SK-N-SH treated with all-trans-retinoic acid at 6 μM for 48 hours (cell line): ENCODE data around the gene RELA.

ENCODE experiments used
- ARNTL ChIP-seq: fragments of 450-650 bp; formaldehyde crosslinking; IDR thresholded peaks from 2 replicates; pipeline ENCODE4 v1.5.0; 2020; ENCODE audit warnings: low read depth, mild to moderate bottlenecking, moderate library complexity, borderline replicate concordance
- CREB5 ChIP-seq: fragments of 250-450 bp; sonication (Bioruptor Pico); IDR thresholded peaks from 2 replicates; pipeline ENCODE4 v1.5.1; 2020; ENCODE audit warnings: low read depth, mild to moderate bottlenecking, moderate library complexity
- CSRNP3 ChIP-seq: fragments of 250-450 bp; sonication (Bioruptor Pico); IDR thresholded peaks from 2 replicates; pipeline ENCODE4 v1.5.1; 2021; ENCODE audit warnings: mild to moderate bottlenecking, moderate library complexity
- GLIS3 ChIP-seq: fragments of 250-450 bp; sonication (Bioruptor Pico); IDR thresholded peaks from 2 replicates; pipeline ENCODE4 v1.5.0; 2020; ENCODE audit warnings: mild to moderate bottlenecking, moderate library complexity
- ISL1 ChIP-seq: fragments of 250-450 bp; sonication (Bioruptor Pico); IDR thresholded peaks from 2 replicates; pipeline ENCODE4 v2.1.2; 2022; ENCODE audit warnings: mild to moderate bottlenecking, moderate library complexity
- PATZ1 ChIP-seq: fragments of 250-450 bp; sonication (Bioruptor Pico); IDR thresholded peaks from 2 replicates; pipeline ENCODE4 v1.8.0; 2020; ENCODE audit warnings: mild to moderate bottlenecking, moderate library complexity, borderline replicate concordance
- PPARA ChIP-seq: fragments of 250-450 bp; sonication (Bioruptor Pico); IDR thresholded peaks from 2 replicates; pipeline ENCODE4 v1.5.0; 2020; ENCODE audit warnings: mild to moderate bottlenecking, borderline replicate concordance
- RARB ChIP-seq: fragments of 250-450 bp; sonication (Bioruptor Pico); IDR thresholded peaks from 2 replicates; pipeline ENCODE4 v1.8.0; 2021; ENCODE audit warnings: mild to moderate bottlenecking, moderate library complexity
- TOX ChIP-seq: fragments of 250-450 bp; sonication (Bioruptor Pico); IDR thresholded peaks from 2 replicates; pipeline ENCODE4 v1.8.0; 2021; ENCODE audit warnings: mild to moderate bottlenecking, moderate library complexity, borderline replicate concordance
- ZFP3 ChIP-seq: fragments of 250-450 bp; sonication (Bioruptor Pico); IDR thresholded peaks from 2 replicates; pipeline ENCODE4 v1.5.0; 2020; ENCODE audit warnings: mild to moderate bottlenecking, moderate library complexity
- ZNF8 ChIP-seq: fragments of 450-650 bp; formaldehyde crosslinking; IDR thresholded peaks from 2 replicates; pipeline ENCODE4 v1.5.0; 2020; ENCODE audit warnings: mild to moderate bottlenecking, moderate library complexity

- TF ChIP-seq ZFP3 (CRISPR knock-in tag) (no peak), ARNTL (no peak), ISL1 (CRISPR knock-in tag) (no peak), RARB (no peak), PATZ1 (no peak), CSRNP3 (no peak), GLIS3 (CRISPR knock-in tag) (no peak), ZNF8 (CRISPR knock-in tag) (no peak), TOX (CRISPR knock-in tag) (no peak), CREB5 (no peak), PPARA (CRISPR knock-in tag) (no peak)
These were observed 22.0 kb downstream of the RELA start for GRCh38 chr11:65640483-65641296.
